Stimulated activated CD4-positive, alpha-beta T cell treated with anti-CD3 and anti-CD28 coated beads, Interleukin-15, amount 100 ng/mL, for 48 hours (primary cell): Measurements from ENCODE around the gene AMN1.
"Not testable (repeated sequence)": the region's sequence is repeated elsewhere in the genome, so short reads cannot be mapped to it uniquely, and the experiment has no call there.

ENCODE experiments used
- DNase-seq, 2 donors: peaks; one replicate each; pipeline ENCODE4 v3.0.0-alpha.2; 2020; ENCODE audit warnings: low read depth in 2 of 2

AMN1 gene

GRCh38 chr12:31685801-31686200 is 43.0 kb downstream of the AMN1 start:
- no peak for DNase-seq

DNA sequence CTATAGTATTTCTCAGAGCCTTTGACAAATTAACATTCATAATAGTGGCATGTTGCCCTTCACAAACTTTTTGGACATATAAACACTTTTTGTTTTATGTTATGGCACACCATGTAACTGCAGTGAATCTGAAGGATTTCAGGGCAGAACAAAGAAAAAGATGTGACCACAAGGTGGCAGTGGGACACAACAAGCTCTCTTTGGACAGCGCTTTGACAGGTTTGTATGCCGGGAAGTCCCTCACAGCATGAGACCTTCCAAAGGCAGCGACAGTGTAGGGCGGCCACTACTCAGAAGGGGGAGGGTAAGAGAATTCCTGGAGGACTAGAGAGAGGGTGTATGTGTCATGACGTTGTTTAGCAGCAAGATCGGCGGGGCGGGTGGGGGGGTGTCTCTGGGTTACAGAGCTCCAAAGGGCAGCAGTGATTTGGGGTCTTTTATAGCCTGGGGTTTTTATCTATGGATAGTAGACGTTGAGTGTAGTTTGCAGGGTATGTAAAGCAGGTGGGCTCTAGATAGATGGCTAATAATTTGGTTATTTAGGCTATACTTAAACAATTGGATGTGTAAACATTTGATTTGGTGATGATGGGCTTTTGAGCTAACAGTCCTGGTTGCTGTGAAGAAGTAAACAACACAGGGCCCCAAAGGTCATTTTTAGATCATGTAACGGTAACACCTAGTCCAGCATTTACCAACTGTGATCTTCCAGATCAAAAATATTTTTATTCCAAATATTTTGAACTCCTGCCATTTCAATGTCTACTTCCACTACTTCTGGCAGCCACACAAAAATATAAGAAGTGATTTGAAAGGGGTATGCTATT is 46.5 kb downstream of the AMN1 start:
- DNase-seq, result peak; percentile 33 to 59

DNA sequence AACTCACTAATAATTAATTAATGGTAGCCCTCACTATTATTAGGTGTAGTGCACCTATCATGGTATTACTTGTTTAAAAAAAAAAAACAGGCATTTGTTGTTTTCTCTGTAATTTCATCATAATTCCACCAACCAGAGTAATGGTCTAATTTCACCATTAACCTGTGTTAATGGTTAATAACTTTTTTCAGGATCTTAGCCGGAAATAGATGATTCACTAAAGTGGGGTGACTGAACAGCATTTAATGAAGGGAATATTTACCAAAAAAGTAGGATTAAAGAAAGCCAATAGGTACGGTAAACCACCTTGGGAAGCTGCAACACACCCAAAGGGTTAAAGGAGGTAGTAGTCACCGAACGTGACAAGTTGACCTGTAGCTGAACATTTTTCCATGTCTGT is 56.3 kb downstream of the AMN1 start:
- DNase-seq, result no peak

DNA sequence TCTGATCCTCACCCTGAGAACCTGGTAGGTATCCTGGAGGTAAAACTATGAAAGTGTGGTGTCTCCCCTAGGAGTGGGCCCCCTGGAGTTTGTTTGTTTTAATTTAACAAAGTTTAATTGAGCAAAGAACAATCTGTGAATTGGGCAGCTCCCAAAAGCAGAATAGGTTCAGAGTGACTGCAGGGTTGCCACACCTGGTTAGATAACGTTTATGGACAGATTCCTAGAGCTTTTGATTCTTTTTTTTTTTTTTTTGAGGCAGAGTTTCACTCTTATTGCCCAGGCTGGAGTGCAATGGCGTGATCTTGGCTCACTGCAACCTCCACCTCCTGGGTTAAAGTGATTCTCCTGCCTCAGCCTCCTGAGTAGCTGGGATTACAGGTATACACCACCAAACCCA is 59.2 kb downstream of the AMN1 start:
- DNase-seq, result not testable (repeated sequence)

DNA sequence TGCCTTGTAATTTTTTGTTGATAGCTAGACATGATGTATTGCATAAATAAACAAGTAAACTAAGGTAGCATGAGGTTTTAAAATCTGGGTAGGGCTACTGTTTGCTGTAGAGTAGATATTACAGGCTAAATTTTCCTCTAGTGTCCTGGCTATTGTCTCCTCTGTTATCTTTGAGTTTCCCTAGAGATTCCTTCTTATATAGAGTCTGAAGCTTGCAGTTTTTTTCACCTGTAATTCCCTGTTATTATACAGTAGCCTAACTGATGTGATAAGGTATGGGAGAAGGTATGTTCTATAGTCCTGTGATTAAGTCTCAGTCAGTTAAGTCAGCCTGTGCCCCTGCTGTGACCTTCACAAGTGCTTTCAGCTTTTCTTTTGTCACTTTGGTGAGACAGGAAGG is 59.8 kb downstream of the AMN1 start:
- no peak for DNase-seq

GRCh38 chr12:31664038-31664437 is 64.8 kb downstream of the AMN1 start:
- DNase-seq, result no peak

DNA sequence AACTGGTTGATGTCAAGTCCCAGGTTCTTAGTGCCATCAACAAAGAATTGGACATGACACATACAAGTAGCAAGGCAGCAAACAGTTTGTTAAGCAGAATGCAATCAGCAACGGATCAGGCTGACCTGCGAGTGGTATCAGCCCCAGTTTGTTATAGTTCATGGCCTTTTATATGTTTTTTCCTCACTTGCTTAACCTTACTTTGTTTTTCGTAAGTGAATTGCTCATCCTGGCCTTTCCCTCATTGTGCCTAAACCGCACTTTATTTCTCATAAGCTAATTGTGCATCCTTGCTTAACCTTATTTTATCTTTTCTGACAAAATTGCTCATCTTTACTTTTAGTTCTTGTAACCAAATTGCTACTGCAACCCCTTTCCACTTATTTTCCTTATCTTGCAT is 65.2 kb downstream of the AMN1 start:
- no peak for DNase-seq

- DNase-seq, result no peak
Observed at GRCh38 chr12:31662176-31662849, 66.5 kb downstream of the AMN1 start.

- DNase-seq, result peak; percentile 88 to 90
Observed at GRCh38 chr12:31659087-31659942, 69.5 kb downstream of the AMN1 start, which contains the start of gene ETFBKMT. TSS of gene ETFBKMT (plus strand) at chr12:31659688. CDS start at chr12:31661954, 2,266 bp downstream.

DNA sequence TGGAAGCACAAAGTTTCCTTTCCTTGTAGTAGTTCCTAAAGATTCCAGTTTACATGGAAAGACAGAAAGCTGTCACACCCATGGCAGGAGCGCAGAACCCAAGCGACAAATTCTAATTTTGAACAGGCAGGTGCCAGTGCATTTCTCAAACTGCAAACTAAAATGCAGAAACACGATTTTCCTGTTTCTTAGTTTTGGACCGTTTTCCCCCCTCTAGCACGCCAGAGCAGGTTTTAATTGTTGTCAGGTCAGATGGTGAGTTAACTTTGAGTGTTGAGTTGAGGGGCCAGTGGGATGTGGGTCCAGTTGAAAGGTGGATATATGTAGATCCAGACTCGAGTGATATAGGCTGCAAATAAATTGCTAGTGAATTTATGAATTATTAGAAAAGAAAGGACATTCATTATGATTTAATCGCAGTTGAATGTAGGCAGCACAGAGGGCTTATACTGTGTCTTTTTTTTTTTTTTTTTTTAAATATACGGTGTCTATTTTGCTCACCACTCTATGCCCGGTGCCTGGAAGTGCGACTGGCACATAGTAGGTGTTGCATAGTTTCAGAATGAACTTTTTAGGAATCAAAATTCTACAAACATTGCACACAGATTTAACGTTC is 70.2 kb downstream of the AMN1 start:
- no peak for DNase-seq

DNA sequence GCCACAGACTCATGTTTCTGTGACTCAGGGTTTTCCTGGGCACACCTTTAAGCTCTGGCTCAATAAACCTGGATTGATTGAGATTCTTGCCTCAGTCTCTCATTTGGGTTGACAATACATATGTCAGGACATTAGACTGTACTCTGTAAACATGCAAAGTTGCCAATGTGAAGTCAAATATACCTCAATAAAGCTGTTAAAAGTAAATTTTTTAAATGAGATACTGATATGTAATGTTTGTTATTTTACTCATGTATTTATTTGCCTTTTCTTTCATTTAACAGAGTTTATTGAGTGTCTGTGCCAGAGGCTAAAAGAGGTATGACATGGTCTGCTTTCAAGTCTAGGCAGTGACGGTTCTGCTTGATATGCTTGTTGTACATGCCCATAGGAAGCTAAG is 73.0 kb downstream of the AMN1 start:
- DNase-seq, result no peak

GRCh38 chr12:31655208-31655607 is 73.6 kb downstream of the AMN1 start:
- no peak for DNase-seq

- no peak for DNase-seq
Observed at GRCh38 chr12:31651893-31652521, 76.8 kb downstream of the AMN1 start.

- no peak for DNase-seq
Observed at GRCh38 chr12:31650918-31651317, 77.9 kb downstream of the AMN1 start.

GRCh38 chr12:31647086-31647491 is 81.7 kb downstream of the AMN1 start:
- no peak for DNase-seq

DNA sequence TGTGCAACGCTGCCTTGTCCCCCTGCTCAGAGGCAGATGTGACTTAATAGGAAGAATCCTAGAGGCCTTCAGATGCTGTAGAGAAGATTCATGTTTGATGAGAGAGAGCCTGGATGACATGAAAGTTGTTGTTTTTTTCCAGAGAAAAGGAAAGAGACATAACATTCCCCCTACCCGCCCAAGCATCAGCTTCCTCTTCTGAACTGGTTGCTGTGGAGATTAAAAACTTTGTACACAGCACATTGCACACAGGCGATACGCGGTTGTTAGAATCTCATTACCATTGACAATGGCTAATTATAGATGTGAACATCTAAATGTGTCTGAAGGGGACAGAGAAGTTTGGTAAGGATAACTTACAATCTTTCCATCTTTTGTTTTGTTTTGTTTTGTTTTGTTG is 82.9 kb downstream of the AMN1 start:
- DNase-seq, result no peak

DNA sequence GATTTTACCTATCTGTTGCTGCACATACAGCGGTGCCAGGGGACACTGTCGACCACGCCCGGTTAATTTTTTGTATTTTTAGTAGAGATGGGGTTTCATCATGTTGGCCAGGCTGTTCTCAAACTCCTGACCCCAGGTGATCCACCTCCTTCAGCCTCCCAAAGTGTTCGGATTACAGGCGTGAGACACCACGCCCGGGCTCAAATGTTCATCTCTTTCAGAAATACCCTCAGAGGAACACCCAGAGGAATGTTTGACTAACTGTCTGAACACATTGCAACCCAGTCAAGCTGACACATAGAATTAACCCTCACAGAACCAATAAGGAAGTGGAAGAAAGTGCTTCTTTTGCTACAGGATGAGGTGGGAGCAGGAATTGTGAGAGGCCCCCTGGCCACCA is 84.3 kb downstream of the AMN1 start:
- no peak for DNase-seq

- no peak for DNase-seq
Observed at GRCh38 chr12:31641509-31642090, 87.2 kb downstream of the AMN1 start.

GRCh38 chr12:31634620-31635019 is 94.2 kb downstream of the AMN1 start:
- DNase-seq, result no peak

- no peak for DNase-seq
Observed at GRCh38 chr12:31633464-31633863, 95.4 kb downstream of the AMN1 start.

DNA sequence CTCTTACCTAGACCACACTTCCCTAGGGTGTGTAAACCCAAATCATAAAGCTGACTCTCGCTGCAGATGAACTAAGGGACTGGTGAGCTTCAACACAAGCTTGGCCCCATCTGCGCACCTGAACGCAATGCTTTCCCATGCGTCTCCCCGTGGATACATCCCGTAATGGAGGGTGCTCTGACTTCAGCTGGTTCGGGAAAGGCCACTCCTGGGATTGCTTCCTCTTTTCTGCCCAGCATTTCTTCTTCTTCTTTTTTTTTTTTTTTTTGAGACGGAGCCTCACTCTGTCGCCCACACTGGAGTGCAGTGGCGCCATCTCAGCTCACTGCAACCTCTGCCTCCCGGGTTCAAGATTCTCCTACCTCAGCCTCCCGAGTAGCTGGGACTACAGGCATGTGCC is 97.0 kb downstream of the AMN1 start:
- no peak for DNase-seq
